Common myeloid progenitor, CD34-positive (primary cell): ENCODE data around the gene ANKRD23.
"Not testable (repeated sequence)": the region's sequence is repeated elsewhere in the genome, so short reads cannot be mapped to it uniquely, and the experiment has no call there.

Experiments used
- CTCF ChIA-PET: fragments of 350-600 bp; sonication (Branson Sonifier 250); formaldehyde crosslinking; loops from one replicate; lab custom pipeline; 2021; ENCODE audit warnings: antibody characterized with exemption; lab: Charles Lee
- POLR2A ChIA-PET: fragments of 350-600 bp; sonication (Branson Sonifier 250); formaldehyde crosslinking; loops from one replicate; lab custom pipeline; 2021; ENCODE audit warnings: antibody characterized with exemption; lab: Charles Lee
- DNase-seq, 3 donors: peaks; one replicate each; pipeline versions ENCODE4 v3.0.0 to v3.0.0-alpha.2; 2013
- H3K27ac ChIP-seq, 2 experiments: 1 replicate in 1 of 2; 2 replicates in 1 of 2; pipeline ENCODE4 v1.7.0; 2013; ENCODE audit warnings: inconsistent platforms in 2 of 2, low read length in 2 of 2, mild to moderate bottlenecking in 2 of 2, low read depth in 1 of 2, moderate library complexity in 1 of 2; ENCODE audit not compliant: severe bottlenecking in 2 of 2, insufficient read depth in 1 of 2, poor library complexity in 1 of 2
- H3K27me3 ChIP-seq, 5 experiments: replicated peaks in 2 of 5; 1 replicate in 3 of 5; 2 replicates in 2 of 5; pipeline versions ENCODE4 v1.6.1 to v1.7.0; 2013; ENCODE audit warnings: low read length in 4 of 5, mild to moderate bottlenecking in 2 of 5, moderate library complexity in 2 of 5, inconsistent platforms in 1 of 5; ENCODE audit not compliant: insufficient read depth in 5 of 5, control insufficient read depth in 4 of 5
- H3K36me3 ChIP-seq, 4 experiments: 1 replicate in 2 of 4; 2 replicates in 2 of 4; pipeline versions ENCODE4 v1.6.1 to v1.7.0; 2013; ENCODE audit warnings: low read length in 3 of 4, control low read depth in 1 of 4, mild to moderate bottlenecking in 1 of 4; ENCODE audit not compliant: control insufficient read depth in 4 of 4, insufficient read depth in 4 of 4
- H3K4me1 ChIP-seq, 4 experiments: 1 replicate in 3 of 4; 2 replicates in 1 of 4; pipeline versions ENCODE4 v1.6.1 to v1.7.1; 2013; ENCODE audit warnings: low read length in 3 of 4, mild to moderate bottlenecking in 3 of 4, control low read depth in 1 of 4, inconsistent platforms in 1 of 4, moderate library complexity in 1 of 4; ENCODE audit not compliant: control insufficient read depth in 4 of 4, insufficient read depth in 4 of 4; ENCODE audit errors: control extremely low read depth in 1 of 4
- H3K4me3 ChIP-seq, 7 experiments: 1 replicate in 4 of 7; 2 replicates in 3 of 7; pipeline versions ENCODE4 v1.5.1 to v1.7.0; 2013; ENCODE audit warnings: mild to moderate bottlenecking in 7 of 7, low read length in 6 of 7, moderate library complexity in 6 of 7, inconsistent platforms in 2 of 7, low read depth in 2 of 7, control low read depth in 1 of 7; ENCODE audit not compliant: insufficient read depth in 4 of 7, control insufficient read depth in 1 of 7; ENCODE audit errors: extremely low read depth in 1 of 7
- H3K9me3 ChIP-seq, 5 experiments: 1 replicate in 4 of 5; 2 replicates in 1 of 5; pipeline versions ENCODE4 v1.6.1 to v1.7.1; 2013; ENCODE audit warnings: low read length in 4 of 5, mild to moderate bottlenecking in 2 of 5, inconsistent platforms in 1 of 5, low read depth in 1 of 5, moderate library complexity in 1 of 5; ENCODE audit not compliant: control insufficient read depth in 4 of 5, insufficient read depth in 2 of 5; ENCODE audit errors: control extremely low read depth in 1 of 5
- WGBS: methylation state at CpG from one replicate; pipeline ENCODE4 v1.1.5; 2013; ENCODE audit not compliant: insufficient coverage; 5-methylcytosine and 5-hydroxymethylcytosine counted together

The ANKRD23 gene

GRCh38 chr2:96863056-96863455, 19.2 kb upstream of the ANKRD23 start:
- peaks cover 5 to 53% (median 36%) of the 10 kb centered on the region in 4 experiments for H3K36me3 ChIP-seq
- H3K9me3 ChIP-seq, H3K4me3 ChIP-seq, H3K27ac ChIP-seq, DNase-seq, POLR2A ChIA-PET, H3K27me3 ChIP-seq: not testable (repeated sequence)
- 100% methylated on average over 4 of the region's 4 CpGs for WGBS
- CTCF ChIA-PET: interaction anchor here (1.0 to 2.4 kb wide), 4 partner anchors 9 to 96 kb away, joined by 3 to 14 read pairs (median 5); no protein-coding TSS in a partner anchor
- peaks cover 0 to 54% (median 50%) of the 10 kb centered on the region in 4 experiments for H3K4me1 ChIP-seq

GRCh38 chr2:96861074-96861473, 17.3 kb upstream of the ANKRD23 start:
- H3K9me3 ChIP-seq: no peaks in the 10 kb centered on the region
- ChIA-PET CTCF (interaction anchor here (1.1 to 2.0 kb wide), 8 partner anchors 8 to 101 kb away, joined by 3 to 10 read pairs (median 4); no protein-coding TSS in a partner anchor), POLR2A (no interaction called here)
- H3K4me1 ChIP-seq: peaks cover 2 to 51% (median 46%) of the 10 kb centered on the region in 4 experiments
- peaks cover 5 to 52% (median 36%) of the 10 kb centered on the region in 4 experiments for H3K36me3 ChIP-seq
- WGBS: 98% methylated on average over 11 of the region's 17 CpGs
- DNase-seq: no peak
- H3K27me3 ChIP-seq: no peaks in the 10 kb centered on the region
- H3K4me3 ChIP-seq: no peak overlapping the region
- no peak overlapping the region for H3K27ac ChIP-seq

GRCh38 chr2:96860065-96861029, 16.5 kb upstream of the ANKRD23 start:
- Histone ChIP-seq H3K27me3 (no peaks in the 10 kb centered on the region), H3K36me3 (peaks cover 4 to 45% (median 30%) of the 10 kb centered on the region in 4 experiments), H3K9me3 (no peaks in the 10 kb centered on the region), H3K4me3 (no peak overlapping the region), H3K4me1 (peaks cover 2 to 46% (median 44%) of the 10 kb centered on the region in 4 experiments), H3K27ac (no peak overlapping the region)
- peak; percentile 57 to 85 (median 77) for DNase-seq
- CTCF ChIA-PET: interaction anchor here (1.1 to 3.3 kb wide), 7 partner anchors 9 to 101 kb away, joined by 3 to 16 read pairs (median 5); no protein-coding TSS in a partner anchor
- POLR2A ChIA-PET: no interaction called here
- 77% methylated on average over 27 of the region's 38 CpGs for WGBS

GRCh38 chr2:96859681-96860064, 15.9 kb upstream of the ANKRD23 start:
- POLR2A ChIA-PET: no interaction called here
- peaks cover 3 to 38% (median 23%) of the 10 kb centered on the region in 4 experiments for H3K36me3 ChIP-seq
- H3K9me3 ChIP-seq: no peaks in the 10 kb centered on the region
- H3K27me3 ChIP-seq: no peaks in the 10 kb centered on the region
- H3K4me1 ChIP-seq: peaks cover 2 to 46% (median 44%) of the 10 kb centered on the region in 4 experiments
- H3K4me3 ChIP-seq: no peak overlapping the region
- CTCF ChIA-PET: interaction anchor here (1.5 to 3.3 kb wide), 3 partner anchors 80 to 101 kb away, joined by 3 to 16 read pairs (median 8); no protein-coding TSS in a partner anchor
- DNase-seq: peak in 1 of 3 donors; percentile 7
- 86% methylated on average over 1 of the region's 4 CpGs for WGBS
- H3K27ac ChIP-seq: no peak overlapping the region

GRCh38 chr2:96859099-96859649, 15.4 kb upstream of the ANKRD23 start:
- peak overlapping the region in 2 of 7 experiments; percentile 57 to 82 for H3K4me3 ChIP-seq
- 88% methylated on average over 8 of the region's 11 CpGs for WGBS
- H3K36me3 ChIP-seq: peaks cover 3 to 37% (median 20%) of the 10 kb centered on the region in 4 experiments
- DNase-seq: no peak
- ChIA-PET POLR2A (no interaction called here), CTCF (interaction anchor here (1.6 to 3.7 kb wide), 11 partner anchors 12 to 253 kb away, joined by 3 to 44 read pairs (median 11); partner anchors contain the start of genes ANKRD36 and CNNM3)
- H3K27ac ChIP-seq: no peak overlapping the region
- H3K9me3 ChIP-seq: no peaks in the 10 kb centered on the region
- no peaks in the 10 kb centered on the region for H3K27me3 ChIP-seq
- H3K4me1 ChIP-seq: peaks cover 2 to 46% (median 44%) of the 10 kb centered on the region in 4 experiments

- 0% methylated on average over 61 of the region's 81 CpGs for WGBS
- ChIA-PET POLR2A (interaction anchor here (0.6 to 1.0 kb wide), 4 partner anchors 14 to 97 kb away, joined by 3 to 5 read pairs (median 4); partner anchors contain the start of gene ANKRD23), CTCF (interaction anchor here (0.7 to 3.7 kb wide), 35 partner anchors 10 to 255 kb away, joined by 3 to 44 read pairs (median 6); partner anchors contain the start of genes ANKRD36 and CNNM3)
- peaks cover 3 to 34% (median 20%) of the 10 kb centered on the region in 4 experiments for H3K36me3 ChIP-seq
- H3K4me1 ChIP-seq: peaks cover 2 to 46% (median 44%) of the 10 kb centered on the region in 4 experiments
- no peaks in the 10 kb centered on the region for H3K9me3 ChIP-seq
- peak within 1 kb of the TSS in 1 of 2 experiments; percentile 76 for H3K27ac ChIP-seq
- DNase-seq: peak; percentile 97 to 99 (median 98)
- peak within 1 kb of the TSS; percentile 49 to 82 (median 69) for H3K4me3 ChIP-seq
- H3K27me3 ChIP-seq: no peaks in the 10 kb centered on the region
Observed at GRCh38 chr2:96857667-96858372, 14.0 kb upstream of the ANKRD23 start, which contains the start of gene ANKRD39. Gene ANKRD39 (minus strand): TSS chr2:96858016. CDS start chr2:96857987, 29 bp downstream.
